K562 (cell line): ENCODE results near the gene C22orf31. TPM values are rescaled to one million over a fixed set of nuclear protein-coding genes. Genes with fewer than 3 reads are reported as not detected.

Source experiments
- ATAC-seq: fragments of 200-7000 bp; cut with Tn5 transposase; 3 replicates; pipeline ENCODE4 v1.9.1; 2020; ENCODE audit warnings: moderate library complexity
- BruUV-seq: library from RNA; stranded (reverse); fragments of 400-500 nt; replicated peaks from 2 replicates; lab custom pipeline; 2021; lab: Mats Ljungman, UMichigan
- CTCF ChIA-PET: fragments of 300-600 bp; formaldehyde crosslinking; extraction: SDS; loops from one replicate; lab custom pipeline; 2021; ENCODE audit warnings: low intra/inter-chr PET ratio; lab: Yijun Ruan, JAX
- POLR2A ChIA-PET: fragments of 300-600, 350-650 bp; sonication (Branson Sonifier 250); formaldehyde crosslinking; extraction: SDS; loops from one replicate; lab custom pipeline; 2021; ENCODE audit warnings: antibody characterized with exemption, inconsistent platforms; lab: Yijun Ruan, JAX
- DNase-seq, 4 experiments: peaks; one replicate each; pipeline versions ENCODE4 v3.0.0 to v3.0.0-alpha.2; 2011 to 2018; ENCODE audit warnings: low spot score in 3 of 4, mixed read lengths in 3 of 4; ENCODE audit errors: extremely low read depth in 1 of 4
- FAIRE-seq: peaks from 2 replicates; lab custom pipeline; 2011; peaks lifted over from hg19 to GRCh38; lab: Jason Lieb, UNC
- H2AFZ ChIP-seq: 2 replicates; pipeline ENCODE4 v1.6.0; 2011; ENCODE audit warnings: low read depth, low read length, control low read depth, inconsistent platforms
- H3K27ac ChIP-seq: fragments of 200-600 bp; 3 replicates; pipeline ENCODE4 v1.8.0; 2011; ENCODE audit warnings: low read depth, mild to moderate bottlenecking, control low read depth, inconsistent platforms, low read length, moderate library complexity, mixed read lengths; ENCODE audit errors: extremely low read depth
- H3K27me3 ChIP-seq, 2 experiments: fragments of 300-600 bp in 1 of 2; 2 replicates in 1 of 2; 3 replicates in 1 of 2; pipeline versions ENCODE4 v1.6.0 to v1.8.0; 2011; ENCODE audit warnings: inconsistent platforms in 2 of 2, low read length in 2 of 2, mild to moderate bottlenecking in 1 of 2, mixed read lengths in 1 of 2, moderate library complexity in 1 of 2; ENCODE audit not compliant: control insufficient read depth in 2 of 2, insufficient read depth in 2 of 2
- H3K36me3 ChIP-seq: fragments of 300-600 bp; 3 replicates; pipeline ENCODE4 v1.8.0; 2011; ENCODE audit warnings: mild to moderate bottlenecking, low read length, inconsistent platforms; ENCODE audit not compliant: control insufficient read depth, insufficient read depth
- H3K4me1 ChIP-seq, 2 experiments: fragments of 200-600 bp in 1 of 2; replicated peaks in 1 of 2; 2 replicates in 1 of 2; 3 replicates in 1 of 2; pipeline versions ENCODE4 v1.5.1 to v1.8.0; 2011; ENCODE audit warnings: inconsistent platforms in 2 of 2, low read length in 2 of 2, mild to moderate bottlenecking in 1 of 2, mixed read lengths in 1 of 2, moderate library complexity in 1 of 2; ENCODE audit not compliant: control insufficient read depth in 2 of 2, insufficient read depth in 2 of 2
- H3K4me2 ChIP-seq: 2 replicates; pipeline ENCODE4 v1.6.1; 2011; ENCODE audit warnings: low read length, control low read depth, inconsistent platforms, mixed read lengths; ENCODE audit not compliant: insufficient read depth
- H3K4me3 ChIP-seq: fragments of 200-600 bp; sonication (generic), shearing (Covaris generic); 2 replicates; pipeline ENCODE4 v1.5.1; 2016; ENCODE audit warnings: control low read depth, inconsistent platforms
- H3K79me2 ChIP-seq: fragments of 200-600 bp; 3 replicates; pipeline ENCODE4 v1.8.0; 2011; ENCODE audit warnings: low read length, inconsistent platforms; ENCODE audit not compliant: control insufficient read depth, insufficient read depth
- H3K9ac ChIP-seq, 2 experiments: 2 replicates each; pipeline versions ENCODE4 v1.6.0 to v1.6.1; 2011; ENCODE audit warnings: low read depth in 2 of 2, low read length in 2 of 2, control low read depth in 1 of 2, inconsistent platforms in 1 of 2, mild to moderate bottlenecking in 1 of 2, mixed read lengths in 1 of 2; ENCODE audit not compliant: insufficient read depth in 1 of 2
- H3K9me1 ChIP-seq: one replicate; pipeline ENCODE4 v1.6.0; 2011; ENCODE audit warnings: inconsistent platforms, mild to moderate bottlenecking, low read length, moderate library complexity; ENCODE audit not compliant: control insufficient read depth, insufficient read depth
- H3K9me3 ChIP-seq: replicated peaks from 2 replicates; pipeline ENCODE4 v1.5.1; 2011; ENCODE audit warnings: low read depth, low read length, inconsistent platforms; ENCODE audit not compliant: control insufficient read depth, insufficient read depth
- H4K20me1 ChIP-seq: replicated peaks from 2 replicates; pipeline ENCODE4 v1.6.1; 2011; ENCODE audit warnings: low read length, inconsistent platforms, mixed read lengths; ENCODE audit not compliant: control insufficient read depth, insufficient read depth
- TAF15 ChIP-seq: fragments of 200-400 bp; formaldehyde crosslinking; IDR thresholded peaks from 2 replicates; pipeline ENCODE4 v1.6.1; 2017; ENCODE audit warnings: mild to moderate bottlenecking, low read depth, low read length, moderate library complexity
- WGBS: fragments of 100-300 bp; shearing (Covaris generic); methylation state at CpG from one replicate; pipeline ENCODE4 v1.1.6; 2016; ENCODE audit warnings: low coverage, mixed read lengths; ENCODE audit not compliant: insufficient coverage; ENCODE audit errors: missing lambda C conversion rate; 5-methylcytosine and 5-hydroxymethylcytosine counted together
- in situ Hi-C: fragments of 300-500 bp; cut with MboI; formaldehyde crosslinking; loops from 4 replicates; pipeline ENCODE4 v1.15.0; 2018; ENCODE audit warnings: inconsistent platforms, mixed read lengths
- intact Hi-C: fragments of 100-400 bp; cut with micrococcal nuclease; formaldehyde crosslinking; loops from 2 replicates; pipeline ENCODE4 v1.14.2; 2022
- polyA plus RNA-seq, 8 experiments: library from polyadenylated mRNA; depleted of rRNA in 4 of 8; stranded (reverse) in 5 of 8; unstranded in 3 of 8; fragments of >200 nt; fragmentation: Nextera tagmentation in 2 of 8; fragmentation: Illumina TruSeq in 1 of 8; extraction: Ambion mirVana in 2 of 8; extraction: Trizol in 1 of 8; gene quantifications; 2 replicates each; pipeline versions ENCODE4 v1.2.1 to v1.2.3, GENCODE V29; 2011 to 2014; ENCODE audit warnings: inconsistent platforms in 1 of 8, missing spikeins in 1 of 8
- total RNA-seq, 7 experiments: library from RNA; depleted of rRNA in 6 of 7; stranded (reverse); fragments of >200 nt in 6 of 7; fragmentation: Illumina TruSeq in 2 of 7; extraction: Trizol in 2 of 7; gene quantifications; 2 replicates each; pipeline versions ENCODE4 v1.2.1 to v1.2.3, GENCODE V29; 2011 to 2021; ENCODE audit warnings: low replicate concordance in 1 of 7
- TF ChIP-seq, protein P1 (sequence below): fragments of 450-650 bp; formaldehyde crosslinking; IDR thresholded peaks from 2 replicates; pipeline ENCODE4 v1.4.0; 2020; ENCODE audit warnings: mild to moderate bottlenecking
- TF ChIP-seq, protein P2 (sequence below), 2 experiments: fragments of 450-650 bp; IDR thresholded peaks; 2 replicates each; pipeline ENCODE4 v1.6.1; 2016; ENCODE audit warnings: mild to moderate bottlenecking in 2 of 2, borderline replicate concordance in 1 of 2, low read depth in 1 of 2, moderate library complexity in 1 of 2
- TF ChIP-seq, protein P3 (sequence below): fragments of 450-650 bp; IDR thresholded peaks from 2 replicates; pipeline ENCODE4 v1.6.1; 2016; ENCODE audit warnings: low read depth

Gene C22orf31
- total and polyA plus RNA-seq, 9 of the 15 experiments (the other 6 are each of a cell fraction or from before 2014, with no cell fraction given) = not detected

DNA sequence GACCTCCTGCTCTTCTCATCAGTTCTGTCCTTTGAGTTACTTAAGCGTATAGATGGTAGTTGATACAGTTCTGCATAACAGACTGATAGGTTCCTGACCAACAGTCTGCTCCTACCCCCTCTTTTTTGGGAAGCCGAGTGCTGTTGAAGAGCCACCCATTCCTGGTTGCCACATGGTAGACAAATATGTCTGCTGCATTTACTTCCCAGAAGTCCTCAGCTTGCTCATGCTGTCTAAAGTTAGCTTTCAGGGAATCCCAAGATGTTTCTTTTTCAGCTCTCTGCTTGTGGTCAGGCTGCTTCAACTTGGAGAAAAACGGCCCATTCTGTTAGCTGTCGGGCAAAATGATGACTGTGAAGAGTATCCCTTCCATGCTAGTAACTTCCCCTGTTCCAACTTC lies 48.7 kb downstream of the C22orf31 start:
- BruUV-seq = no TSS peak
- Histone ChIP-seq H3K27ac (no peak overlapping the region), H3K4me3 (no peak overlapping the region), H2AFZ (no peak overlapping the region), H3K79me2 (no peaks in the 10 kb centered on the region), H3K9me3 (no peaks in the 10 kb centered on the region), H3K27me3 (no peaks in the 10 kb centered on the region), H3K9me1 (no peaks in the 10 kb centered on the region), H3K36me3 (no peaks in the 10 kb centered on the region), H3K9ac (no peak overlapping the region), H3K4me1 (no peaks in the 10 kb centered on the region), H4K20me1 (no peaks in the 10 kb centered on the region), H3K4me2 (no peak overlapping the region)
- WGBS = 87% methylated on average over 3 of the region's 4 CpGs
- in situ Hi-C loops = no loop called here
- FAIRE-seq (no peak), ATAC-seq (no peak), DNase-seq (no peak)
- ChIA-PET POLR2A (interaction anchor here (0.8 kb wide), 1 partner anchor 20 kb away, joined by 3 read pairs; no protein-coding TSS in a partner anchor), CTCF (no interaction called here)
- intact Hi-C loops = no loop called here
- TF ChIP-seq, protein P1, sequence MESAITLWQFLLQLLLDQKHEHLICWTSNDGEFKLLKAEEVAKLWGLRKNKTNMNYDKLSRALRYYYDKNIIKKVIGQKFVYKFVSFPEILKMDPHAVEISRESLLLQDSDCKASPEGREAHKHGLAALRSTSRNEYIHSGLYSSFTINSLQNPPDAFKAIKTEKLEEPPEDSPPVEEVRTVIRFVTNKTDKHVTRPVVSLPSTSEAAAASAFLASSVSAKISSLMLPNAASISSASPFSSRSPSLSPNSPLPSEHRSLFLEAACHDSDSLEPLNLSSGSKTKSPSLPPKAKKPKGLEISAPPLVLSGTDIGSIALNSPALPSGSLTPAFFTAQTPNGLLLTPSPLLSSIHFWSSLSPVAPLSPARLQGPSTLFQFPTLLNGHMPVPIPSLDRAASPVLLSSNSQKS (CRISPR knock-in tag) = no peak
- TF ChIP-seq, protein P2, sequence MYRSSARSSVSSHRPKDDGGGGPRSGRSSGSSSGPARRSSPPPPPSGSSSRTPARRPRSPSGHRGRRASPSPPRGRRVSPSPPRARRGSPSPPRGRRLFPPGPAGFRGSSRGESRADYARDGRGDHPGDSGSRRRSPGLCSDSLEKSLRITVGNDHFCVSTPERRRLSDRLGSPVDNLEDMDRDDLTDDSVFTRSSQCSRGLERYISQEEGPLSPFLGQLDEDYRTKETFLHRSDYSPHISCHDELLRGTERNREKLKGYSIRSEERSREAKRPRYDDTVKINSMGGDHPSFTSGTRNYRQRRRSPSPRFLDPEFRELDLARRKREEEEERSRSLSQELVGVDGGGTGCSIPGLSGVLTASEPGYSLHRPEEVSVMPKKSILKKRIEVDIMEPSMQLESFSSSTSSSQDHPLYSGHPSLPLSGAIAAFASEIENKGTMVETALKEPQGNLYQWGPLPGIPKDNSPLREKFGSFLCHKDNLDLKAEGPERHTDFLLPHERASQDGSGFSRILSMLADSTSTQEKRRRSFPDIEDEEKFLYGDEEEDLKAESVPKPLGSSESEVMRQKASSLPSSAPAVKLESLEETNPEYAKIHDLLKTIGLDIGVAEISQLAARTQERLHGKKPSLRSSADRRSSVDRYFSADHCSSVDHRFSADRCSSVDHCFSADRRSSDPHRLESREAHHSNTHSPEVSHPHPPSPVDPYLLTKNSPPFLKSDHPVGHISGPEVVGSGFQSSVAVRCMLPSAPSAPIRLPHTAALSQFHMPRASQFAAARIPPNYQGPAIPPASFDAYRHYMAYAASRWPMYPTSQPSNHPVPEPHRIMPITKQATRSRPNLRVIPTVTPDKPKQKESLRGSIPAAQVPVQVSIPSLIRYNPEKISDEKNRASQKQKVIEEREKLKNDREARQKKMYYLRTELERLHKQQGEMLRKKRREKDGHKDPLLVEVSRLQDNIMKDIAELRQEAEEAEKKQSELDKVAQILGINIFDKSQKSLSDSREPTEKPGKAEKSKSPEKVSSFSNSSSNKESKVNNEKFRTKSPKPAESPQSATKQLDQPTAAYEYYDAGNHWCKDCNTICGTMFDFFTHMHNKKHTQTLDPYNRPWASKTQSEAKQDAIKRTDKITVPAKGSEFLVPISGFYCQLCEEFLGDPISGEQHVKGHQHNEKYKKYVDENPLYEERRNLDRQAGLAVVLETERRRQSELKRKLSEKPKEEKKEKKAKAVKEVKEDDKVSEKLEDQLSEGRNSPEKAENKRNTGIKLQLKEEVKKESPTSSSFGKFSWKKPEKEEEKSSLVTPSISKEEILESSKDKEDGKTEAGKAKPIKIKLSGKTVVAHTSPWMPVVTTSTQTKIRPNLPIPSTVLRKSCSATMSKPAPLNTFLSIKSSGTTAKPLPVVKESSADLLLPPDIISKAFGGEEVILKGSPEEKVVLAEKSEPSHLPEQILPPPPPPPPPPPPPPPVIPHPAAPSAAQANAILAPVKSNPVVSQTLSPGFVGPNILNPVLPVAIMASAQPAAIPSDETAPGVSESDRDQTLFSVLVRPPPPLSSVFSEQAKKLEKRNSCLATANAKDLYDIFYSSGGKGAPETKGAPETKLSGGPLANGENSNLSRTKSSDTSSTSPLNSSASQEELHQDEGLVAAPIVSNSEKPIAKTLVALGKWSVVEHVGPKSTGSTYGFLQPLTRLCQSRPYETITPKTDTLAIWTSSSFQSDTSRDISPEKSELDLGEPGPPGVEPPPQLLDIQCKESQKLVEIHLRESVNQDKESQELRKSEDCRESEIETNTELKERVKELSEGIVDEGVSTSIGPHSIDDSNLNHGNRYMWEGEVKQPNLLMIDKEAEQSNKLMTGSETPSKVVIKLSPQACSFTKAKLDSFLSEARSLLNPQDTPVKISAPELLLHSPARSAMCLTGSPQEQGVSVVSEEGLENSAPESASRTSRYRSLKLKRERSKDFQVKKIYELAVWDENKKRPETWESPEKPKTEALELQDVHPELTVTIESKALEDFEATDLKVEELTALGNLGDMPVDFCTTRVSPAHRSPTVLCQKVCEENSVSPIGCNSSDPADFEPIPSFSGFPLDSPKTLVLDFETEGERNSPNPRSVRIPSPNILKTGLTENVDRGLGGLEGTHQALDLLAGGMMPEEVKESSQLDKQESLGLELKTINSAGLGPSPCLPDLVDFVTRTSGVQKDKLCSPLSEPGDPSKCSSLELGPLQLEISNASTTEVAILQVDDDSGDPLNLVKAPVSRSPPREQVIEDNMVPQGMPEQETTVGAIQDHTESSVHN (IDR thresholded peaks at IDR 0.05; ENCODE audit: borderline replicate concordance in 1 of 2, low read depth in 1 of 2) = no peak
- TF ChIP-seq, protein P3, sequence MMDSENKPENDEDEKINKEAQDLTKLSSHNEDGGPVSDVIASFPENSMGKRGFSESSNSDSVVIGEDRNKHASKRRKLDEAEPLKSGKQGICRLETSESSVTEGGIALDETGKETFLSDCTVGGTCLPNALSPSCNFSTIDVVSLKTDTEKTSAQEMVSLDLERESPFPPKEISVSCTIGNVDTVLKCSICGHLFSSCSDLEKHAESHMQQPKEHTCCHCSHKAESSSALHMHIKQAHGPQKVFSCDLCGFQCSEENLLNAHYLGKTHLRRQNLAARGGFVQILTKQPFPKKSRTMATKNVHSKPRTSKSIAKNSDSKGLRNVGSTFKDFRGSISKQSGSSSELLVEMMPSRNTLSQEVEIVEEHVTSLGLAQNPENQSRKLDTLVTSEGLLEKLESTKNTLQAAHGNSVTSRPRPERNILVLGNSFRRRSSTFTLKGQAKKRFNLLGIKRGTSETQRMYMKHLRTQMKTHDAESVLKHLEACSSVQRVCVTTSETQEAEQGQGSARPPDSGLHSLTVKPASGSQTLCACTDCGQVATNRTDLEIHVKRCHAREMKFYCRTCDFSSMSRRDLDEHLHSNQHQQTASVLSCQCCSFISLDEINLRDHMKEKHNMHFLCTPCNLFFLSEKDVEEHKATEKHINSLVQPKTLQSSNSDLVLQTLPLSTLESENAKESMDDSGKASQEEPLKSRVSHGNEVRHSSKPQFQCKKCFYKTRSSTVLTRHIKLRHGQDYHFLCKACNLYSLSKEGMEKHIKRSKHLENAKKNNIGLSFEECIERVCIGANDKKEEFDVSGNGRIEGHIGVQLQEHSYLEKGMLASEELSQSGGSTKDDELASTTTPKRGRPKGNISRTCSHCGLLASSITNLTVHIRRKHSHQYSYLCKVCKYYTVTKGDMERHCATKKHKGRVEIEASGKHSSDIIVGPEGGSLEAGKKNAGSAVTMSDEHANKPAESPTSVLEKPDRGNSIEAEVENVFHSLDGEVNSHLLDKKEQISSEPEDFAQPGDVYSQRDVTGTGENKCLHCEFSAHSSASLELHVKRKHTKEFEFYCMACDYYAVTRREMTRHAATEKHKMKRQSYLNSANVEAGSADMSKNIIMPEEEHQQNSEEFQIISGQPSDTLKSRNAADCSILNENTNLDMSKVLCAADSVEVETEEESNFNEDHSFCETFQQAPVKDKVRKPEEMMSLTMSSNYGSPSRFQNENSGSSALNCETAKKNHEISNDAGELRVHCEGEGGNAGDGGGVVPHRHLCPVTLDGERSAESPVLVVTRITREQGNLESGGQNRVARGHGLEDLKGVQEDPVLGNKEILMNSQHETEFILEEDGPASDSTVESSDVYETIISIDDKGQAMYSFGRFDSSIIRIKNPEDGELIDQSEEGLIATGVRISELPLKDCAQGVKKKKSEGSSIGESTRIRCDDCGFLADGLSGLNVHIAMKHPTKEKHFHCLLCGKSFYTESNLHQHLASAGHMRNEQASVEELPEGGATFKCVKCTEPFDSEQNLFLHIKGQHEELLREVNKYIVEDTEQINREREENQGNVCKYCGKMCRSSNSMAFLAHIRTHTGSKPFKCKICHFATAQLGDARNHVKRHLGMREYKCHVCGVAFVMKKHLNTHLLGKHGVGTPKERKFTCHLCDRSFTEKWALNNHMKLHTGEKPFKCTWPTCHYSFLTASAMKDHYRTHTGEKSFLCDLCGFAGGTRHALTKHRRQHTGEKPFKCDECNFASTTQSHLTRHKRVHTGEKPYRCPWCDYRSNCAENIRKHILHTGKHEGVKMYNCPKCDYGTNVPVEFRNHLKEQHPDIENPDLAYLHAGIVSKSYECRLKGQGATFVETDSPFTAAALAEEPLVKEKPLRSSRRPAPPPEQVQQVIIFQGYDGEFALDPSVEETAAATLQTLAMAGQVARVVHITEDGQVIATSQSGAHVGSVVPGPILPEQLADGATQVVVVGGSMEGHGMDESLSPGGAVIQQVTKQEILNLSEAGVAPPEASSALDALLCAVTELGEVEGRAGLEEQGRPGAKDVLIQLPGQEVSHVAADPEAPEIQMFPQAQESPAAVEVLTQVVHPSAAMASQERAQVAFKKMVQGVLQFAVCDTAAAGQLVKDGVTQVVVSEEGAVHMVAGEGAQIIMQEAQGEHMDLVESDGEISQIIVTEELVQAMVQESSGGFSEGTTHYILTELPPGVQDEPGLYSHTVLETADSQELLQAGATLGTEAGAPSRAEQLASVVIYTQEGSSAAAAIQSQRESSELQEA = no peak
- TF ChIP-seq TAF15 = no peak
